SHP77 treated with DMSO at 0.1 percent for 48 hours (cell line): Measurements from ENCODE around the gene SIX4.

Experiments used
- DNase-seq: peaks from one replicate; lab custom pipeline; 2025; lab: John Stamatoyannopoulos, UW

SIX4 gene

DNA sequence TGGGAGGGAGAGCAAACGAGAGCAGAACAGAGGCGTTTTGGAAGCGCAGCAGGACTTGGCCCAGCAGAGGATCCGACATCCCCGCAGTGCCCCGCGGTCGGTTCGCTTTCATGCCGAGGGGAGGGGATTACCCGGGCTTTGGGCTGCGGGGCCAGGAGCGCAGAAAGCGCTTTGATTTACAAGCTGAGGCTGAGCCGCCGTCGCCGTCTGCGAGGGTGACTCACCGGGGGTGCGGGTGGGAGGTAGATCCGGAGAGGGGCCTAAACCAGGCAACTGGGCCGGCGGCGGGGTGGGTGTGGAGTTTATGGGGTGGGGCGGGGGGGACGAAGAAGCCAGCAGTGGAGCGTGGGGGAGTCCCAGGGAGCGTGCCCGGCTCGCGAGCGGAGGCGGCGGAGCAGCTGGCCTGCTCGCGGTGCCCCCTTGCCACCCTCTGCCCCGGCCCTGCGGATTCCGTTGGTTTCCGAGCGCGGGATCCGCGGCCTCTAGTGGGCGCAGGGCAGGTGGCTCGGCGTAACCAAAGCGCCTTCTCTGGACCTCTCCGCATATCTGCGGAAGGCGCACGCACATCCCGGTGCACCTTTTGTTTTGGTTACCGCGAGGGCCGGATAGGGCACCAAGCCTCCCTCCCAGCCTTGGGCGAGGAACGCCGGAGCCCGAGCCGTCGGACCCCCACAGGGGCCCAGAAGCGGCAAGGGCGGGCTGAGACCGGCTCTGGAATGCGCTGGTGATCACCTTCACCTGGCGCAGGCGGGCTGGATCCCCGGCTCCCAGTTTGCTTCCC, 2.6 kb downstream of the SIX4 start:
- DNase-seq = no peak

- no peak for DNase-seq
Observed at GRCh38 chr14:60720962-60721325, 3.2 kb downstream of the SIX4 start.

DNA sequence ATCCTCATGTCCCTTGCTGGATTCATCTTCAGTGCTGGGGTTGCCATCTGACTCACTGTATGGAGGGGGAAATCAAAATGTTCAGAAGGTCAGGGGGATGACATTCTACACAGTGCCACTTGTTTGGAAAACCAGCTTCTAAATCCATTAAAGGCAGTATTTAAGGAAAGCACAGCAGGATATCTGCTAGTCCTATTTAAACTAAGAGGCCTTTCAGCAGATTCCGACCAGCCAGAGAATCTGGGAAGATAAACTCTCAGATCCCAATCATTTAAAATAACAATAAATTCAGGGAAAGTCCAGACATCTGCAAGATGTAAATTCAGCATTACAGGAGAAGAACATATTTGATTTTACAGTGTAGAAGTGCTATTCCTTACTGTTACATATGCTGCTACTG, 3.8 kb downstream of the SIX4 start:
- DNase-seq = no peak

GRCh38 chr14:60713513-60713912, 10.6 kb downstream of the SIX4 start:
- DNase-seq = no peak

GRCh38 chr14:60710494-60710893, 13.7 kb downstream of the SIX4 start:
- DNase-seq = no peak

DNA sequence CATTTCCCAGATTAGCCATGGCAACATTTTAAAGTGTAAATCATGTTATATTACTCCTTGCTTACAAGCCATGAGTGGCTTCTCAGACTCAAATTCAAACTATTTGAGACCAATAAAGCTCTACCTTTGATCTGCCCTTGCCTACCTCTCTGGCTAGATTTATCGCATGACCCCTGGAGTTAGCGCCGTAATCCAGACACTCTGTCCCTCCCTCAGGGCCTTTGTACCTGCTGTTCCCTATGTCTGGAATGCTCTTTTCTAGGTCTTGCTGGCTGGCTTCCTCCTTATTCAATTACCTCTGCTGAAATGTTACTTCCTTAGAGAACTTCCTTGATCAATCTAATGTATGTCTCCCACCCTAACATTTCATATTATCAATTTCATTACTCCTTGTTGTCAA, 16.3 kb downstream of the SIX4 start:
- DNase-seq = no peak

DNA sequence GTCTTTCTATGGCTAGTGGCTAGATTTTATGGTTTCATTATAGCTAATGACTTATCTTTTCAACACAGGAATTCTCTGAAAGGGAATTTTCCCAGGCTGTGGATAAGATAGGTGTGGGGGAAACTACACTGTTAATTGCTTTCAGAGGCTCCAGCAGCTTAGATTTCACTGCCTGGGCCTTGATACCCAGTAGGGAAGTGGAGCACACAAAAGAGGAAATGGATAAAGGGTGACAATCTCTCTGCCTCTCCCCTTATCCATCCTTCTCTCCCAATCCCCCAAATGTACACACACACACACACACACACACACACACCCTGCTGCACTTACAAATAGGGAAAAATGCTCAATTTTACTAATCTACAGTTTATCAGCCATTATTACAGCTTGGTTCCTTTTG, 19.1 kb downstream of the SIX4 start:
- no peak for DNase-seq

GRCh38 chr14:60700598-60700997, 23.6 kb downstream of the SIX4 start:
- no peak for DNase-seq

DNA sequence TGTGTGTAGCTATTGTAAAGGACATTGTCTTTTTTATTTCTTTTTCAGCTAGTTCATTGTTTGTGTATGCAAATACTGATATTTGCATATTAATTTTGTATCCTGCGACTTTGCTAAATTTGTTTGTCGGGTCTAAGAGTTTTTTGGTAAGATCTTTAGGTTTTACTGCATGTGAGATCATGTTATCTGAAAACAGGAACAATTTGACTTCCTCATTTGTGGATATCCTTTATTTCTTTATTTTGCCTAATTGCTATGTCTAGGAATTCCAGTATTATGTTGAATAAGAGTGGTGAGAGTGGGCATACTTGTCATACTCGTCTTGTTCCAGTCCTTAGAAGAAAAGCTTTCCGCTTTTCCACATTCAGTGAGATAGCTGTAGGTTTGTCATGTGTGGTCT, 28.8 kb downstream of the SIX4 start:
- DNase-seq = no peak

- DNase-seq = no peak
Observed at GRCh38 chr14:60691383-60692113, 32.6 kb downstream of the SIX4 start.

GRCh38 chr14:60686865-60687264, 37.3 kb downstream of the SIX4 start:
- DNase-seq = no peak

- no peak for DNase-seq
Observed at GRCh38 chr14:60684203-60684602, 39.9 kb downstream of the SIX4 start.

DNA sequence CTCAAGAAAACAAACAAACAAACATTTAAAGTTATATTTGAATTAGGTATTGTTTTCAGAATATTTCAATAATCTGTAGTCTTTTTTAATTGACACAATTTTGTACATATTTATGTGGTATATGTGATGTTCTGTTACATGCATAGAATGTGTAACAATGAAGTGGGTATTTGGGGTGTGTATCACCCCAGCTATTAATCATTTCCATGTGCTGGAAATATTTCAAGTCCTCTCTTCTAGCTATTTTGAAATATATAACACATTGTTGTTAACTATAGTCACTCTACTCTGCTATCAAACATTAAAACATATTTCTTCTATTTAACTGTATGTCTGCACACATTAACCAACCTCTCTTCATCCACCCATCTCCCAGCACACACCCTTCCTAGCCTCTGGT, 42.9 kb downstream of the SIX4 start:
- no peak for DNase-seq

DNA sequence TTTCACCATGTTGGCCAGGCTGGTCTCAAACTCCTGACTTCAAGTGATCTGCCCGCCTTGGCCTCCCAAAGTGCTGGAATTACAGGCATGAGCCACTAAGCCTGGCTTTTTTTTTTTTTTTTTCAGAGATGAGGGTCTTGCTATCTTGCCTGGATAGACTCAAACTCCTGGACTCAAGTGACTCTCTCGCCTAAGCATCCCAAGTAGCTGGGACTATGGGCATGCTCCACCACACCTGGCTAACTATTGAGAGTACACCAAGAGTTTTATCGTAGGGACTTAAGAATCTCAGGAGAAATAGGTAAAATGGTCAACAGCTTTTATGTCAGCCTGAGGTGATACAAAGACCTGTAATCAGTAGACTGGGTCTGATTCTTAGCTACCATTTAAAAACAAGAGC, 43.6 kb downstream of the SIX4 start:
- no peak for DNase-seq

DNA sequence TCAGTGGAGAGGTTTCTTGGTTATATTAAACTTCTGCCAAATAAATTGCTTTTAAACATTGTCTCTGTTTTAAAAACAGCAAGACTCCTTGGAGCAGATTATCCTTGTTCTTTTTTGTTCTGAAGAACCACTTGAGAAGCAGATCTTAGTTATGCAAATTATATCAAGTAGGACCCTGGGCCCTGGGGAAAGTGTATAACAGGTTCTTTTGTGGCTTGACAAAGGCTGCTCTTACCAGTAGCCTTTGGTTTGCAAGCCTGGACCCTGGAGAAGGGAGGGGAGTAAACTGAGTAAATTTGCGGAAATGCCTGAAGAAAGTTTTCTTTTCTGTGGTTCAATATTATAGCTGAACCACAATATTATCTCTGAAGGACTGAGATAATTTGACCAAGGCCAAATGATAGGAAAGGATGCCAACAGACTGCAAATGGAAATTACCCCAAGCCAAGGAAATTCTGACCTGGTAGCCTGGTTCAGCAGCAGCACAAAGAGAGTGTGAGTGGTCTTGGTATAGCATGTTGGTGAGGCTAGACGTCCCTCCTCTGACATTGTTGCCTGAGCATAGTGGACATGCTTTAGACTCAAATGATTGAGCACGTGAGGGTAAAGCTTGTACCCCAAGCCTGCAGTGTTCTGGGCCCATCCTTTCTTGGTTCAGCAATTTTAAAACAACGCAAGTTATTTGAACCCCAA, 44.4 kb downstream of the SIX4 start:
- no peak for DNase-seq

DNA sequence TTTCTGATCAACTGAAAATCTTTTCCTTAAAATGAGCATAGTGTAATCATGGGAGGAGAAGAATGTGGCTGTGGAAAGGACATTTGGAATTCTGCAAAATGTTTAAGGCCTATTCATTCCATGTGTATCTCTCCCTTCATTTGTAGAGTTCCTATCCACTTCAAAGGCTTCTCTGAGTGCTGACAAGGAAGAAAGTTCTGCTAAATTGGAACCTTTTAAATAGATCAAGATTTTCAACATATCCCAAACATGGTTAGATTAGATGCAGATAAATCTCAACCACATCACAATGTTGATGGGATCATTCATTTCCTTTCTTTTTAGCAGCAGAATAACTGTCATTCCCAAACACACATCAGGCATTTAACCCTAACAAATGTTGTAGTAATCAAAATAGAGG, 46.5 kb downstream of the SIX4 start:
- no peak for DNase-seq

DNA sequence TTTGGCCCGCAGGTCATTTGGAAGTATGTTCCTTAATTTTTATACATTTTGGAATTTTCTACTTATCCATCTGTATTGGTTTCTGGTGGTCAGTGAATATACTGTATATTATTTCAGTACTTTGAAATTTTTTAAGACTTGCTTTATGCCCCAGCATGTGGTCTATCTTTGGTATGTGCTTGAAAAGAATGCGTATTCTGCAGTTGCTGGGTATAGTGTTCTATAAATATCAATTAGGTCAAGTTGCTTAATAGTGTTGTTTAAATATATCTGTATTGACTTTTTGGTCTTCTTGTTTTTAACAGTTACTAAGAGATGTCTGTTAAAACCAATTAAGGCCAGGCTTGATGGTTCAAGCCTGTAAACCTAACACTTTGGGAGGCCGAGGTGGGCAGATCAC, 53.2 kb downstream of the SIX4 start:
- no peak for DNase-seq

GRCh38 chr14:60668431-60669112, 55.6 kb downstream of the SIX4 start:
- no peak for DNase-seq

DNA sequence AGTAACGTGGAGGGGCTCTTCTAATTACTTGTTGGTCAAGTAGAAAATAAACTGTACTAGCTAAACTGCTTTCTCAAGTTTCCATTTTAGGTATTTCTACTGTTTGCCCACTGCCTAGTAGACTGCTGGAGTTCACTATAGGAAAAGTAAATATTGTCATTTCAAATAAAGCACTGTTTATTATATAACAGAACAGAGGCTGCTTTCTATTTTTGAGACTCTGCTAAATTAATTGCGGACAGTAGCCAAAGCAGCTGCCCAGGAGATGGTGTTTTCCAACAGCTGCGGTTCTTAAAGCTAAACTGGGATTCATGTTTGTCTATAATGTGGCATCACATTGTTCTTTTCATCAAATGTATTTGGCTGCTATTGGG, 59.0 kb downstream of the SIX4 start:
- DNase-seq = peak; percentile 84

DNA sequence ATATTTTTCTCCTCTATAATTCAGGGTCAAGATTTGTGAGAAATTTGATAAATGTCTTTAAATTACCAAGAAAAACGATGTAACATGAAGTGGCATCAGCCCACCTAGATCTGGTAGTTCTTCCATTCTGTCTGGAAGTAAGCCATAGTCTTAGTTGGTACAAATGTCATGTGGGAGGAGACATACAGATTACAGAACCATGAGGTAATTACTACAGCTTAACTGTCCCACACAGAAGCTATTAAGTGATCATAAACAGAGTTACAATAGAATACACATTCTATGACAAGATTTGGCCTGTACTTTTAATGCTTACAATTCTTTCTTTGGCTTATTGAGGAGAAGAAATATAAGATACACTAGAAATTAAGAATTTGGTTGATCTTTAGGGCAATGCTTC, 61.2 kb downstream of the SIX4 start:
- no peak for DNase-seq

DNA sequence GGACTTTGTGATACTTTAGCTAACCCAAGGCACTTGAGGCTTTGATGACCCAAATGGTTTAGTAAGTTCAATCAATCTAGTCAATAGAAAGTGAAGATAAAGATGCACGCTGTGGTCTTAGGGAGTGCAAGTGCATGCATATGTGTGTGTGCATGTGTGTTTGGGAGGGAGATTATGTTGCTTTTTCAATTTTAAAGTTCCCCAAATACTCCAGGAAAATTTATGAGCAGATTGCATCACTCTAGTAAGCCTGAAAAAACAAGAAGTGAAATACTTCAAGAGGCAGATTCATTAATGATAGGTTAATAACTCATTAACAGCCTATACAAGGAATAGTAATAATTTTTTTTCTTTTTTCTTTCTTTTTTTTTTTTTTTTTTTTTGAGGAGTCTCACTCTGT, 62.4 kb downstream of the SIX4 start:
- no peak for DNase-seq
